ENCODE measurements around the gene TAOK2.

DNA sequence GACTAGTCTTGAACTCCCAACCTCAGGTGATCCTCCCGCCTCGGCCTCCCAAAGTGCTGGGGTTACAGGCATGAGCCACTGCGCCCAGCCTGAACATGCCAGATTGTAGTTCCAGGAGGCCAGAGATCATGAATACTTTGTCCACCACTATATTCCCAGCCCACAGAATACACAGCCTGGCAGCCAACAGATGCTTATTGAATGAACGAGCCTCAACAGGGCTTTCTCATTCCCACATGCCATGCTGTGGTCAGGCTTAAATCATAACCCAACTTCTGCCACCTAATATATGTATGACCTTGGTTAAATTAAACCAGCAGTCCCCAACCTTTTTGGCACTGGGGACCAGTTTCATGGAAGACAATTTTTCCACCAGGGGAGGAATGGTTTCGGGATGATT, 14.9 kb upstream of the TAOK2 start:
- TF ChIP-seq, protein P1, sequence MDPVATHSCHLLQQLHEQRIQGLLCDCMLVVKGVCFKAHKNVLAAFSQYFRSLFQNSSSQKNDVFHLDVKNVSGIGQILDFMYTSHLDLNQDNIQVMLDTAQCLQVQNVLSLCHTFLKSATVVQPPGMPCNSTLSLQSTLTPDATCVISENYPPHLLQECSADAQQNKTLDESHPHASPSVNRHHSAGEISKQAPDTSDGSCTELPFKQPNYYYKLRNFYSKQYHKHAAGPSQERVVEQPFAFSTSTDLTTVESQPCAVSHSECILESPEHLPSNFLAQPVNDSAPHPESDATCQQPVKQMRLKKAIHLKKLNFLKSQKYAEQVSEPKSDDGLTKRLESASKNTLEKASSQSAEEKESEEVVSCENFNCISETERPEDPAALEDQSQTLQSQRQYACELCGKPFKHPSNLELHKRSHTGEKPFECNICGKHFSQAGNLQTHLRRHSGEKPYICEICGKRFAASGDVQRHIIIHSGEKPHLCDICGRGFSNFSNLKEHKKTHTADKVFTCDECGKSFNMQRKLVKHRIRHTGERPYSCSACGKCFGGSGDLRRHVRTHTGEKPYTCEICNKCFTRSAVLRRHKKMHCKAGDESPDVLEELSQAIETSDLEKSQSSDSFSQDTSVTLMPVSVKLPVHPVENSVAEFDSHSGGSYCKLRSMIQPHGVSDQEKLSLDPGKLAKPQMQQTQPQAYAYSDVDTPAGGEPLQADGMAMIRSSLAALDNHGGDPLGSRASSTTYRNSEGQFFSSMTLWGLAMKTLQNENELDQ (tag by site-specific recombination; IDR thresholded peaks at IDR 0.05; ENCODE audit: low read depth) = no peak
- TF ChIP-seq ZNF830 (tag by site-specific recombination; IDR thresholded peaks at IDR 0.05; ENCODE audit: low read depth) = no peak
- TF ChIP-seq ZNF660 (tag by site-specific recombination; IDR thresholded peaks at IDR 0.05) = no peak
- no peak for TF ChIP-seq HOXD13 (CRISPR knock-in tag; IDR thresholded peaks at IDR 0.05; ENCODE audit: borderline replicate concordance)
- TF ChIP-seq CTCF (tag by site-specific recombination; IDR thresholded peaks at IDR 0.05) = no peak

All from HEK293 (cell line).